A549 treated with RU486 at 1 μM for 4 hours (cell line): ENCODE results near the gene TTC28. TPM values are rescaled to one million over a fixed set of nuclear protein-coding genes. Genes with fewer than 3 reads are reported as not detected.

Experiments
- total RNA-seq: library from RNA; stranded (reverse); fragments of 200-300 nt; extraction: Qiagen RNA extraction; gene quantifications from 5 replicates; pipeline ENCODE4 v1.2.3, GENCODE V29; 2022; ENCODE audit warnings: low read depth

TTC28 gene
- 1.5 to 4.0 TPM (median 2.7 TPM) in 5 replicates for total RNA-seq

GRCh38 chr22:28679611-28680287 lies at the start of gene TTC28:
TTC28 (minus strand) TSS chr22:28679840; CDS start chr22:28679723, 117 bp downstream.

Other genes with a start within 250 kb of the TTC28 start
- 7.5 to 9.0 TPM (median 7.9 TPM) in 5 replicates for gene CHEK2, start 62.0 kb upstream of the TTC28 start, total RNA-seq
- gene HSCB, start 62.2 kb upstream of the TTC28 start, total RNA-seq: 13.1 to 15.0 TPM (median 13.9 TPM) in 5 replicates
- gene CCDC117, start 92.9 kb upstream of the TTC28 start, total RNA-seq: 7.1 to 12.4 TPM (median 11.9 TPM) in 5 replicates
- gene XBP1, start 120.7 kb upstream of the TTC28 start, total RNA-seq: 45.0 to 58.6 TPM (median 52.8 TPM) in 5 replicates
- gene ZNRF3, start 203.7 kb upstream of the TTC28 start, total RNA-seq: 3.8 to 7.5 TPM (median 6.6 TPM) in 5 replicates